NCI-H1105 treated with DMSO at 0.1 percent for 48 hours (cell line): Measurements from ENCODE around the gene ANKRD35.
A peak's percentile ranks its signal among the peaks of the same experiment; 100 is the strongest.

Source experiments
- DNase-seq: peaks from one replicate; lab custom pipeline; 2025; lab: John Stamatoyannopoulos, UW

The ANKRD35 gene

GRCh38 chr1:145893306-145894055, 7.8 kb upstream of the ANKRD35 start:
- no peak for DNase-seq

GRCh38 chr1:145892486-145893087, 6.9 kb upstream of the ANKRD35 start:
- no peak for DNase-seq

GRCh38 chr1:145891587-145892485, 6.2 kb upstream of the ANKRD35 start:
- DNase-seq, result peak; percentile 97

- no peak for DNase-seq
These were observed 5.5 kb upstream of the ANKRD35 start for GRCh38 chr1:145891143-145891542.

GRCh38 chr1:145889722-145890121, 4.1 kb upstream of the ANKRD35 start:
- DNase-seq, result no peak

GRCh38 chr1:145887631-145888030, 2.0 kb upstream of the ANKRD35 start:
- DNase-seq, result no peak

- DNase-seq, result no peak
These were observed 1.1 kb upstream of the ANKRD35 start for GRCh38 chr1:145886816-145887215.

- no peak for DNase-seq
These were observed 724 bp upstream of the ANKRD35 start for GRCh38 chr1:145886390-145886789.

- DNase-seq, result no peak
These were observed 991 bp downstream of the ANKRD35 start for GRCh38 chr1:145884675-145885074.

GRCh38 chr1:145879775-145880174, 5.9 kb downstream of the ANKRD35 start:
- DNase-seq, result peak; percentile 93

GRCh38 chr1:145878724-145879123, 6.9 kb downstream of the ANKRD35 start:
- no peak for DNase-seq

GRCh38 chr1:145877923-145878486, 7.7 kb downstream of the ANKRD35 start:
- no peak for DNase-seq

GRCh38 chr1:145874646-145875045, 11.0 kb downstream of the ANKRD35 start:
- no peak for DNase-seq

- DNase-seq, result no peak
These were observed 13.4 kb downstream of the ANKRD35 start for GRCh38 chr1:145871994-145872924.

GRCh38 chr1:145868232-145868631, 17.4 kb downstream of the ANKRD35 start:
- no peak for DNase-seq

- no peak for DNase-seq
These were observed 22.2 kb downstream of the ANKRD35 start for GRCh38 chr1:145863282-145864018.

- peak; percentile 78 for DNase-seq
These were observed 26.1 kb downstream of the ANKRD35 start for GRCh38 chr1:145859491-145860023.

- DNase-seq, result peak; percentile 91
These were observed 26.7 kb downstream of the ANKRD35 start, which contains the start of gene PIAS3 for GRCh38 chr1:145858901-145859490. Gene PIAS3 (minus strand): TSS chr1:145859081. CDS start chr1:145858990, 91 bp downstream.

GRCh38 chr1:145858238-145858900, 27.3 kb downstream of the ANKRD35 start:
- DNase-seq, result peak; percentile 76
